Liver (tissue), 9 donors: ENCODE results near the gene NPEPPS. TPM values are rescaled to one million over a fixed set of nuclear protein-coding genes. Genes with fewer than 3 reads are reported as not detected.

Experiments used
- DNase-seq: peaks from one replicate; pipeline ENCODE4 v3.0.0-alpha.2; 2017; ENCODE audit warnings: low spot score
- H3K27ac ChIP-seq, 2 donors: one replicate each; pipeline ENCODE4 v1.7.0; 2013; ENCODE audit warnings: inconsistent platforms in 2 of 2, low read length in 2 of 2, control low read depth in 1 of 2, low read depth in 1 of 2, mild to moderate bottlenecking in 1 of 2
- H3K27me3 ChIP-seq, 4 donors: one replicate each; pipeline versions ENCODE4 v1.6.1 to v1.7.0; 2013; ENCODE audit warnings: low read length in 3 of 4, inconsistent platforms in 1 of 4, mild to moderate bottlenecking in 1 of 4, moderate library complexity in 1 of 4; ENCODE audit not compliant: control insufficient read depth in 4 of 4, insufficient read depth in 4 of 4
- H3K36me3 ChIP-seq, 4 donors: one replicate each; pipeline versions ENCODE4 v1.6.1 to v1.7.0; 2013; ENCODE audit warnings: low read length in 3 of 4, mild to moderate bottlenecking in 3 of 4, low read depth in 1 of 4, moderate library complexity in 1 of 4; ENCODE audit not compliant: control insufficient read depth in 4 of 4, insufficient read depth in 3 of 4
- H3K4me1 ChIP-seq, 4 donors: one replicate each; pipeline versions ENCODE4 v1.6.1 to v1.7.0; 2013; ENCODE audit warnings: low read length in 3 of 4, mild to moderate bottlenecking in 3 of 4, moderate library complexity in 1 of 4; ENCODE audit not compliant: control insufficient read depth in 4 of 4, insufficient read depth in 4 of 4
- H3K4me3 ChIP-seq, 3 donors: one replicate each; pipeline versions ENCODE4 v1.6.1 to v1.7.0; 2013; ENCODE audit warnings: low read length in 3 of 3, control low read depth in 1 of 3, low read depth in 1 of 3, mild to moderate bottlenecking in 1 of 3
- H3K9ac ChIP-seq, 2 donors: one replicate each; pipeline ENCODE4 v1.7.0; 2013; ENCODE audit warnings: low read length in 2 of 2, mild to moderate bottlenecking in 2 of 2, moderate library complexity in 2 of 2, control low read depth in 1 of 2, low read depth in 1 of 2
- H3K9me3 ChIP-seq, 4 donors: one replicate each; pipeline versions ENCODE4 v1.6.1 to v1.7.0; 2013; ENCODE audit warnings: low read length in 3 of 4; ENCODE audit not compliant: control insufficient read depth in 4 of 4
- ATF3 ChIP-seq: IDR thresholded peaks from 2 replicates; pipeline ENCODE4 v1.6.1; 2016; ENCODE audit warnings: antibody characterized with exemption
- CTCF ChIP-seq: fragments of 150-350 bp; IDR thresholded peaks from 2 replicates; pipeline ENCODE4 v1.5.1; 2017; ENCODE audit warnings: improper control_type of control experiment, low read depth, low read length; ENCODE audit not compliant: missing input control
- EGR1 ChIP-seq, 2 donors: IDR thresholded peaks; 2 replicates each; pipeline ENCODE4 v1.6.1; 2016 to 2018; ENCODE audit warnings: antibody characterized with exemption in 2 of 2, low read depth in 2 of 2
- FOXA1 ChIP-seq: IDR thresholded peaks from 2 replicates; pipeline ENCODE4 v1.6.1; 2016; ENCODE audit warnings: antibody characterized with exemption
- FOXA2 ChIP-seq: IDR thresholded peaks from 2 replicates; pipeline ENCODE4 v1.6.1; 2016; ENCODE audit warnings: antibody characterized with exemption
- GABPA ChIP-seq, 2 donors: IDR thresholded peaks in 1 of 2; conservative IDR thresholded peaks in 1 of 2; 2 replicates each; pipeline ENCODE4 v1.6.1; 2016; ENCODE audit warnings: antibody characterized with exemption in 2 of 2, mild to moderate bottlenecking in 1 of 2, moderate library complexity in 1 of 2
- HNF4A ChIP-seq, 2 donors: conservative IDR thresholded peaks; 2 replicates each; pipeline ENCODE4 v1.6.1; 2016; ENCODE audit warnings: antibody characterized with exemption in 2 of 2, mild to moderate bottlenecking in 2 of 2
- HNF4G ChIP-seq: IDR thresholded peaks from 2 replicates; pipeline ENCODE4 v1.6.1; 2016; ENCODE audit warnings: antibody characterized with exemption
- JUND ChIP-seq, 2 donors: IDR thresholded peaks; 2 replicates each; pipeline ENCODE4 v1.6.1; 2016; ENCODE audit warnings: antibody characterized with exemption in 2 of 2
- MAX ChIP-seq: IDR thresholded peaks from 2 replicates; pipeline ENCODE4 v1.6.1; 2016; ENCODE audit warnings: antibody characterized with exemption
- NR2F2 ChIP-seq: IDR thresholded peaks from 2 replicates; pipeline ENCODE4 v1.6.1; 2016; ENCODE audit warnings: antibody characterized with exemption
- REST ChIP-seq: IDR thresholded peaks from 2 replicates; pipeline ENCODE4 v1.6.1; 2016; ENCODE audit warnings: antibody characterized with exemption, mild to moderate bottlenecking
- RXRA ChIP-seq, 2 donors: IDR thresholded peaks; 2 replicates each; pipeline ENCODE4 v1.6.1; 2017 to 2018; ENCODE audit warnings: antibody characterized with exemption in 2 of 2, mild to moderate bottlenecking in 1 of 2
- SP1 ChIP-seq: IDR thresholded peaks from 2 replicates; pipeline ENCODE4 v1.6.1; 2018; ENCODE audit warnings: antibody characterized with exemption, mild to moderate bottlenecking
- TAF1 ChIP-seq: conservative IDR thresholded peaks from 2 replicates; pipeline ENCODE4 v1.6.1; 2016; ENCODE audit warnings: antibody characterized with exemption, mild to moderate bottlenecking
- YY1 ChIP-seq: IDR thresholded peaks from 2 replicates; pipeline ENCODE4 v1.6.1; 2016; ENCODE audit warnings: antibody characterized with exemption, mild to moderate bottlenecking
- WGBS: extraction: QIAGEN DNeasy Blood & Tissue Kit; methylation state at CpG from one replicate; pipeline ENCODE4 v1.1.7; 2013; 5-methylcytosine and 5-hydroxymethylcytosine counted together
- polyA plus RNA-seq, 2 donors: library from polyadenylated mRNA; stranded (reverse) in 1 of 2; unstranded in 1 of 2; fragments of 200-250 nt in 1 of 2; fragments of >200 nt in 1 of 2; fragmentation: Nextera tagmentation in 1 of 2; extraction: Ambion mirVana in 1 of 2; gene quantifications; one replicate each; pipeline versions ENCODE4 v1.2.1 to v1.2.3, GENCODE V29; 2013 to 2015
- total RNA-seq, 2 donors: library from RNA; depleted of rRNA; stranded (reverse); fragments of >200 nt; gene quantifications; one replicate each; pipeline ENCODE4 v1.2.3, GENCODE V29; 2014
- donor health status: healthy.
- donor health status: healthy.
- donor health status: healthy.
- donor health status: healthy.
- donor health status: healthy.

Gene NPEPPS
- total and polyA plus RNA-seq, 4 donors = 12.0 to 61.9 (median 46.4) TPM

GRCh38 chr17:47633996-47634395, 103.1 kb downstream of the NPEPPS start:
- Histone ChIP-seq H3K36me3 (peaks cover 0 to 2% (median 0%) of the 10 kb centered on the region in 4 donors), H3K27ac (no peak overlapping the region)

GRCh38 chr17:47634870-47635269, 104.0 kb downstream of the NPEPPS start:
- H3K4me3 ChIP-seq = no peak overlapping the region
- H3K9ac ChIP-seq = no peak overlapping the region
- 97% methylated on average over 3 of the region's 3 CpGs for WGBS
- no peak for TF ChIP-seq EGR1 (IDR thresholded peaks at IDR 0.05; ENCODE audit: low read depth in 2 of 2)
- no peak for TF ChIP-seq NR2F2
- TF ChIP-seq ATF3 = no peak
- no peak for TF ChIP-seq SP1
- no peak for TF ChIP-seq RXRA (IDR thresholded peaks at IDR 0.05)
- TF ChIP-seq FOXA1 = no peak
- TF ChIP-seq MAX = no peak
- no peak for TF ChIP-seq YY1
- no peak for TF ChIP-seq HNF4A (conservative IDR thresholded peaks at IDR 0.05)
- no peak for TF ChIP-seq GABPA (IDR thresholded peaks at IDR 0.05 in 1 of 2, conservative IDR thresholded peaks at IDR 0.05 in 1 of 2)
- TF ChIP-seq CTCF = no peak
- no peak for TF ChIP-seq FOXA2
- peaks cover 0 to 2% (median 0%) of the 10 kb centered on the region in 4 donors for H3K36me3 ChIP-seq
- no peak overlapping the region for H3K27ac ChIP-seq
- H3K4me1 ChIP-seq = no peaks in the 10 kb centered on the region
- H3K9me3 ChIP-seq = no peaks in the 10 kb centered on the region
- H3K27me3 ChIP-seq = no peaks in the 10 kb centered on the region
- no peak for DNase-seq

More at GRCh38 chr17:47633996-47634395, 103.1 kb downstream of the NPEPPS start:
- 99% methylated on average over 1 of the region's 1 CpG for WGBS
- Histone ChIP-seq H3K9ac (no peak overlapping the region), H3K27me3 (no peaks in the 10 kb centered on the region), H3K4me1 (no peaks in the 10 kb centered on the region), H3K9me3 (no peaks in the 10 kb centered on the region), H3K4me3 (no peak overlapping the region)
- DNase-seq = no peak
- TF ChIP-seq GABPA (IDR thresholded peaks at IDR 0.05 in 1 of 2, conservative IDR thresholded peaks at IDR 0.05 in 1 of 2) = no peak
- TF ChIP-seq SP1 = no peak
- no peak for TF ChIP-seq NR2F2

- TF ChIP-seq TAF1 (no peak), HNF4G (no peak), ATF3 (no peak), JUND (IDR thresholded peaks at IDR 0.05) (no peak), RXRA (IDR thresholded peaks at IDR 0.05) (no peak), YY1 (no peak), FOXA2 (no peak), SP1 (no peak), MAX (no peak), REST (no peak), NR2F2 (no peak), GABPA (IDR thresholded peaks at IDR 0.05 in 1 of 2, conservative IDR thresholded peaks at IDR 0.05 in 1 of 2) (no peak), EGR1 (IDR thresholded peaks at IDR 0.05; ENCODE audit: low read depth in 2 of 2) (no peak)
- DNase-seq = no peak
- Histone ChIP-seq H3K4me3 (no peak overlapping the region), H3K27me3 (no peaks in the 10 kb centered on the region), H3K4me1 (no peaks in the 10 kb centered on the region), H3K9me3 (no peaks in the 10 kb centered on the region), H3K36me3 (peaks cover 0 to 2% (median 0%) of the 10 kb centered on the region in 4 donors), H3K27ac (no peak overlapping the region), H3K9ac (no peak overlapping the region)
- 95% methylated on average over 3 of the region's 3 CpGs for WGBS
Observed at GRCh38 chr17:47635734-47636133, 104.8 kb downstream of the NPEPPS start.
